BJ (cell line): ENCODE results near the gene PC. TPM values are rescaled to one million over a fixed set of nuclear protein-coding genes. Genes with fewer than 3 reads are reported as not detected.

Experiments
- CTCF ChIA-PET: fragments of 350-600 bp; formaldehyde crosslinking; extraction: SDS; loops from one replicate; lab custom pipeline; 2021; ENCODE audit warnings: antibody characterized with exemption, inconsistent platforms; lab: Yijun Ruan, JAX
- POLR2A ChIA-PET: fragments of 300-600 bp; sonication (Branson Sonifier 250); formaldehyde crosslinking; extraction: SDS; loops from one replicate; lab custom pipeline; 2021; ENCODE audit warnings: antibody characterized with exemption; lab: Charles Lee
- DNase-seq: peaks from one replicate; pipeline ENCODE4 v3.0.0-alpha.2; 2011; ENCODE audit warnings: low read depth
- H3K27me3 ChIP-seq: 2 replicates; pipeline ENCODE4 v1.6.0; 2011; ENCODE audit warnings: low read length; ENCODE audit not compliant: control insufficient read depth, insufficient read depth
- H3K36me3 ChIP-seq: 2 replicates; pipeline ENCODE4 v1.5.1; 2011; ENCODE audit warnings: low read length; ENCODE audit not compliant: control insufficient read depth, insufficient read depth
- H3K4me3 ChIP-seq: 2 replicates; pipeline ENCODE4 v1.5.1; 2011; ENCODE audit warnings: low read depth, mild to moderate bottlenecking, control low read depth, low read length
- CTCF ChIP-seq: IDR thresholded peaks from 2 replicates; pipeline ENCODE4 v1.5.1; 2011; ENCODE audit warnings: low read depth, mild to moderate bottlenecking, control low read depth, inconsistent platforms, low read length, moderate library complexity; ENCODE audit not compliant: insufficient read depth
- polyA plus RNA-seq: library from polyadenylated mRNA; depleted of rRNA; stranded (reverse); fragments of >200 nt; gene quantifications from 2 replicates; pipeline ENCODE4 v1.2.3, GENCODE V29; 2011

The PC gene
- polyA plus RNA-seq, 1 experiment: 14.3 TPM

GRCh38 chr11:66915046-66915832 is 42.9 kb downstream of the PC start:
- ChIA-PET POLR2A (no interaction called here), CTCF (no interaction called here)
- Histone ChIP-seq H3K27me3 (no peaks in the 10 kb centered on the region), H3K4me3 (no peak overlapping the region), H3K36me3 (0 out of 2 replicates have a peak, but pooled peaks cover 2% of the 10 kb centered on the region)
- TF ChIP-seq CTCF: no peak
- no peak for DNase-seq

- POLR2A ChIA-PET: no interaction called here
- no peak for TF ChIP-seq CTCF
- H3K36me3 ChIP-seq: 0 out of 2 replicates have a peak, but pooled peaks cover 2% of the 10 kb centered on the region
- CTCF ChIA-PET: no interaction called here
- DNase-seq: no peak
- no peak overlapping the region for H3K4me3 ChIP-seq
- H3K27me3 ChIP-seq: no peaks in the 10 kb centered on the region
These were observed 43.7 kb downstream of the PC start for GRCh38 chr11:66914505-66914904.

- ChIA-PET POLR2A (no interaction called here), CTCF (interaction anchor here (1.0 kb wide), 1 partner anchor 10 kb away, joined by 3 read pairs; no protein-coding TSS in a partner anchor)
These were observed 45.3 kb downstream of the PC start for GRCh38 chr11:66912911-66913310.

GRCh38 chr11:66912361-66912760 is 45.8 kb downstream of the PC start:
- H3K36me3 ChIP-seq: 0 out of 2 replicates have a peak, but pooled peaks cover 2% of the 10 kb centered on the region
- TF ChIP-seq CTCF: no peak
- H3K4me3 ChIP-seq: no peak overlapping the region
- no peaks in the 10 kb centered on the region for H3K27me3 ChIP-seq
- POLR2A ChIA-PET: no interaction called here
- no peak for DNase-seq
- CTCF ChIA-PET: no interaction called here

More at GRCh38 chr11:66912911-66913310, 45.3 kb downstream of the PC start:
- Histone ChIP-seq H3K27me3 (no peaks in the 10 kb centered on the region), H3K36me3 (0 out of 2 replicates have a peak, but pooled peaks cover 2% of the 10 kb centered on the region), H3K4me3 (no peak overlapping the region)
- TF ChIP-seq CTCF: no peak
- DNase-seq: no peak

GRCh38 chr11:66910669-66911068 is 47.5 kb downstream of the PC start:
- Histone ChIP-seq H3K36me3 (peaks cover 2% of the 10 kb centered on the region; the same call in 1 of the 2 replicates), H3K4me3 (no peak overlapping the region), H3K27me3 (no peaks in the 10 kb centered on the region)
- CTCF ChIA-PET: no interaction called here
- TF ChIP-seq CTCF: no peak
- POLR2A ChIA-PET: no interaction called here
- no peak for DNase-seq
